HCT116 (cell line): Measurements from ENCODE around the gene ABCA6.

Source experiments
- ELF1 ChIP-seq: IDR thresholded peaks from 2 replicates; pipeline ENCODE4 v1.6.1; 2012; ENCODE audit warnings: low read depth, borderline replicate concordance
- EZH2 ChIP-seq: fragments of 200-600 bp; sonication (generic); IDR thresholded peaks from 2 replicates; pipeline ENCODE4 v1.6.1; 2017; ENCODE audit warnings: antibody characterized with exemption, mixed run types
- JUND ChIP-seq: IDR thresholded peaks from 2 replicates; pipeline ENCODE4 v1.6.1; 2012
- POLR2AphosphoS5 ChIP-seq: IDR thresholded peaks from 2 replicates; pipeline ENCODE4 v1.6.1; 2011; ENCODE audit warnings: mild to moderate bottlenecking, low read depth, low read length, moderate library complexity
- SIN3A ChIP-seq: IDR thresholded peaks from 2 replicates; pipeline ENCODE4 v1.6.1; 2012; ENCODE audit warnings: low read depth
- SP1 ChIP-seq: IDR thresholded peaks from 2 replicates; pipeline ENCODE4 v1.6.1; 2012; ENCODE audit warnings: low read depth
- TCF7L2 ChIP-seq: IDR thresholded peaks from 2 replicates; pipeline ENCODE4 v1.7.0; 2011; ENCODE audit warnings: borderline replicate concordance, inconsistent platforms; ENCODE audit not compliant: insufficient read depth, insufficient read length; ENCODE audit errors: extremely low read depth
- YY1 ChIP-seq: IDR thresholded peaks from 2 replicates; pipeline ENCODE4 v1.6.1; 2011; ENCODE audit warnings: low read length, low read depth, moderate library complexity, mild to moderate bottlenecking; ENCODE audit not compliant: insufficient replicate concordance; ENCODE audit errors: extremely low read depth
- ZNF274 ChIP-seq: fragments of 200-500 bp; sonication (Bioruptor generic); IDR thresholded peaks from 2 replicates; pipeline ENCODE4 v1.6.1; 2014; ENCODE audit warnings: mild to moderate bottlenecking, low read depth, low read length, inconsistent platforms
- TF ChIP-seq, protein P1 (sequence below), 3 experiments: fragments of 200-600 bp in 1 of 3; sonication (generic) in 1 of 3; IDR thresholded peaks in 2 of 3; conservative IDR thresholded peaks in 1 of 3; 2 replicates each; pipeline ENCODE4 v1.5.1; 2012 to 2017; ENCODE audit warnings: low read depth in 2 of 3, low read length in 2 of 3, antibody characterized with exemption in 1 of 3, borderline replicate concordance in 1 of 3, control low read depth in 1 of 3, mild to moderate bottlenecking in 1 of 3, mixed read lengths in 1 of 3, mixed run types in 1 of 3, moderate library complexity in 1 of 3; ENCODE audit not compliant: insufficient read depth in 1 of 3
- TF ChIP-seq, protein P2 (sequence below): IDR thresholded peaks from 2 replicates; pipeline ENCODE4 v1.6.1; 2012

DNA sequence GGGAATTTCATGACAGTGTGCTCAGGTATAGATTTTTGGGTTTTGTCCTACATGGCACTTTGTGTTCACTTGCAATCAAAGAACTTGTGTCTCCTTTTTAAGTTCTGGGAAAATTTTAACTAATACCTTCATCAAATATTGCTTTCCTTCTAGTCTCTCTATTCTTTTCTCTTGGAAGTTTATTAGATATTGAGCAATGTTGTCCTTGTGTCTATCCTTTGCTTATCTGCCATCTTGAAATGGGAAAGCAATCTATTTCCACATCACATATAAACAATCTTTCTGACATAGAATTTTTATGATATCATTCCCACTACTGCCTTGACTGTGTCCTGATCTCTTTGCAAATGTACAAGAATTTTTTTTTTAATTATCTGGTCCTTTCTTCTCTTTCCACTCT, 76.6 kb downstream of the ABCA6 start:
- TF ChIP-seq, protein P1, sequence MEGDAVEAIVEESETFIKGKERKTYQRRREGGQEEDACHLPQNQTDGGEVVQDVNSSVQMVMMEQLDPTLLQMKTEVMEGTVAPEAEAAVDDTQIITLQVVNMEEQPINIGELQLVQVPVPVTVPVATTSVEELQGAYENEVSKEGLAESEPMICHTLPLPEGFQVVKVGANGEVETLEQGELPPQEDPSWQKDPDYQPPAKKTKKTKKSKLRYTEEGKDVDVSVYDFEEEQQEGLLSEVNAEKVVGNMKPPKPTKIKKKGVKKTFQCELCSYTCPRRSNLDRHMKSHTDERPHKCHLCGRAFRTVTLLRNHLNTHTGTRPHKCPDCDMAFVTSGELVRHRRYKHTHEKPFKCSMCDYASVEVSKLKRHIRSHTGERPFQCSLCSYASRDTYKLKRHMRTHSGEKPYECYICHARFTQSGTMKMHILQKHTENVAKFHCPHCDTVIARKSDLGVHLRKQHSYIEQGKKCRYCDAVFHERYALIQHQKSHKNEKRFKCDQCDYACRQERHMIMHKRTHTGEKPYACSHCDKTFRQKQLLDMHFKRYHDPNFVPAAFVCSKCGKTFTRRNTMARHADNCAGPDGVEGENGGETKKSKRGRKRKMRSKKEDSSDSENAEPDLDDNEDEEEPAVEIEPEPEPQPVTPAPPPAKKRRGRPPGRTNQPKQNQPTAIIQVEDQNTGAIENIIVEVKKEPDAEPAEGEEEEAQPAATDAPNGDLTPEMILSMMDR (IDR thresholded peaks at IDR 0.05 in 2 of 3, conservative IDR thresholded peaks at IDR 0.05 in 1 of 3; ENCODE audit: borderline replicate concordance in 1 of 3, insufficient read depth in 1 of 3, low read depth in 2 of 3, low read length in 2 of 3), result no peak
- TF ChIP-seq POLR2AphosphoS5 (no peak), SP1 (no peak), JUND (no peak), YY1 (no peak), EZH2 (no peak), ELF1 (no peak), TCF7L2 (no peak), SIN3A (no peak), ZNF274 (no peak)
- TF ChIP-seq, protein P2, sequence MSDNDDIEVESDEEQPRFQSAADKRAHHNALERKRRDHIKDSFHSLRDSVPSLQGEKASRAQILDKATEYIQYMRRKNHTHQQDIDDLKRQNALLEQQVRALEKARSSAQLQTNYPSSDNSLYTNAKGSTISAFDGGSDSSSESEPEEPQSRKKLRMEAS, result no peak
